Measurements from ENCODE around the gene GEMIN4. TPM values are rescaled to one million over a fixed set of nuclear protein-coding genes. Genes with fewer than 3 reads are reported as not detected.

Gene GEMIN4
- total RNA-seq, 1 donor from 2014 or later = 18.4 TPM

DNA sequence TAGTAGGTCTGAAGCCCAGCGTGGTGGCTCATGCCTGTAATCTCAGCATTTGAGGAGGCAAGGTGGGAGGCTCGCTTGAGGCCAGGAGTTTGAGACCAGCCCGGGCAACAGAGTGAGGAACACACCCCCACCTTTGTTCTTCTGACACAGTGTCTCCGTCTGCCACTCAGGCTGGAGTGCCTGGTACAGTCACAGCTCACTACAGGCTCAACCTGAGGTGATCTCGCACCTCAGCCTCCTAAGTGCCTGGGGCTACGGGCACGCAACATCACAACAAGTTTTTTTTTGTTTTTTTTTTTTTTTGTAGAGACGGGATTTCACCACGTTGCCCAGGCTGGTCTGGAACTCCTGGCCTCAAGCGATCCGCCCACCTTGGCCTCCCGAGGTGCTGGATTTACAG lies 26.3 kb downstream of the GEMIN4 start:
- DNase-seq (ENCODE audit: low read depth) (no peak), FAIRE-seq (no peak)
- H3K27me3 ChIP-seq (ENCODE audit: insufficient read depth, low read length) = no peaks in the 10 kb centered on the region
- TF ChIP-seq, protein P1, sequence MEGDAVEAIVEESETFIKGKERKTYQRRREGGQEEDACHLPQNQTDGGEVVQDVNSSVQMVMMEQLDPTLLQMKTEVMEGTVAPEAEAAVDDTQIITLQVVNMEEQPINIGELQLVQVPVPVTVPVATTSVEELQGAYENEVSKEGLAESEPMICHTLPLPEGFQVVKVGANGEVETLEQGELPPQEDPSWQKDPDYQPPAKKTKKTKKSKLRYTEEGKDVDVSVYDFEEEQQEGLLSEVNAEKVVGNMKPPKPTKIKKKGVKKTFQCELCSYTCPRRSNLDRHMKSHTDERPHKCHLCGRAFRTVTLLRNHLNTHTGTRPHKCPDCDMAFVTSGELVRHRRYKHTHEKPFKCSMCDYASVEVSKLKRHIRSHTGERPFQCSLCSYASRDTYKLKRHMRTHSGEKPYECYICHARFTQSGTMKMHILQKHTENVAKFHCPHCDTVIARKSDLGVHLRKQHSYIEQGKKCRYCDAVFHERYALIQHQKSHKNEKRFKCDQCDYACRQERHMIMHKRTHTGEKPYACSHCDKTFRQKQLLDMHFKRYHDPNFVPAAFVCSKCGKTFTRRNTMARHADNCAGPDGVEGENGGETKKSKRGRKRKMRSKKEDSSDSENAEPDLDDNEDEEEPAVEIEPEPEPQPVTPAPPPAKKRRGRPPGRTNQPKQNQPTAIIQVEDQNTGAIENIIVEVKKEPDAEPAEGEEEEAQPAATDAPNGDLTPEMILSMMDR (IDR thresholded peaks at IDR 0.05; ENCODE audit: insufficient read depth, low read depth, low read length) = no peak
- no peak for TF ChIP-seq EZH2 (IDR thresholded peaks at IDR 0.05; ENCODE audit: insufficient read depth, low read length)
- Mint-ChIP-seq H3K4me3 (ENCODE audit: unreplicated experiment) (no peak overlapping the region), H3K27me3 (ENCODE audit: low read depth, unreplicated experiment) (peaks cover 3% of the 10 kb centered on the region), H3K27ac (ENCODE audit: unreplicated experiment) (no peak overlapping the region), H3K4me1 (ENCODE audit: low read depth, unreplicated experiment) (peaks cover 2% of the 10 kb centered on the region), H3K9me3 (ENCODE audit: unreplicated experiment) (no peaks in the 10 kb centered on the region), H3K36me3 (ENCODE audit: low read depth, unreplicated experiment) (no peaks in the 10 kb centered on the region)
- no peak overlapping the region for H3K4me3 ChIP-seq (ENCODE audit: insufficient read depth, low read depth, low read length)
- H3K79me2 ChIP-seq (ENCODE audit: insufficient read depth, low read length) = no peaks in the 10 kb centered on the region
- H3K36me3 ChIP-seq (ENCODE audit: insufficient read depth, low read length) = no peaks in the 10 kb centered on the region
- H3K4me1 ChIP-seq (ENCODE audit: insufficient read depth, low read length) = no peaks in the 10 kb centered on the region
- peaks cover under 1% of the 10 kb centered on the region for H4K20me1 ChIP-seq (ENCODE audit: insufficient read depth, low read length)
- H3K27ac ChIP-seq (ENCODE audit: low read depth, low read length) = no peak overlapping the region
- H3K9ac ChIP-seq (ENCODE audit: low read length) = no peak overlapping the region
- H3K9me3 ChIP-seq (ENCODE audit: insufficient read depth, low read depth, low read length) = no peaks in the 10 kb centered on the region
- H3K4me2 ChIP-seq (ENCODE audit: low read length) = no peak overlapping the region
- H2AFZ ChIP-seq (ENCODE audit: low read depth, low read length) = no peak overlapping the region

DNA sequence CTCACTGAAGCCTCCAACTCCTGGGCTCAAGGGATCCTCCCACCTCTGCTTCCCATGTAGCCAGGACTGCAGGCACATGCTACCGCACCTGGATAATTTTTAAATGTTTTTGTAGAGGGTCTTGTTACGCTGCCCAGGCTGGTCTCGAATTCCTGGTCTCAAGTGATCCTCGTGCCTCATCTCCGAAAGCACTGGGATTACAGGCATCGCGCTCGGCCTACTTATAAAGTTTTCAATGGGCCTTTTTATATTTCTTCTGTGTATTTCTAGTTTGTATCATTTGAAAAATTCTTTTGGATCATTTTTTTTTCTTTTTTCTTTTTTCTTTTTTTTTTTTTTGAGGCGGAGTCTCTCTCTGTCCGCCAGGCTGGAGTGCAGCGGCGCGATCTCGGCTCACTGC lies 27.0 kb downstream of the GEMIN4 start:
- H3K27me3 Mint-ChIP-seq (ENCODE audit: low read depth, unreplicated experiment) = peaks cover 3% of the 10 kb centered on the region
- Histone ChIP-seq H4K20me1 (ENCODE audit: insufficient read depth, low read length) (peaks cover 4% of the 10 kb centered on the region), H3K36me3 (ENCODE audit: insufficient read depth, low read length) (no peaks in the 10 kb centered on the region), H3K4me1 (ENCODE audit: insufficient read depth, low read length) (no peaks in the 10 kb centered on the region), H3K9ac (ENCODE audit: low read length) (no peak overlapping the region), H3K4me3 (ENCODE audit: insufficient read depth, low read depth, low read length) (no peak overlapping the region), H3K9me3 (ENCODE audit: insufficient read depth, low read depth, low read length) (no peaks in the 10 kb centered on the region), H3K27me3 (ENCODE audit: insufficient read depth, low read length) (no peaks in the 10 kb centered on the region), H3K4me2 (ENCODE audit: low read length) (no peak overlapping the region), H2AFZ (ENCODE audit: low read depth, low read length) (no peak overlapping the region), H3K79me2 (ENCODE audit: insufficient read depth, low read length) (no peaks in the 10 kb centered on the region), H3K27ac (ENCODE audit: low read depth, low read length) (no peak overlapping the region)
- H3K4me1 Mint-ChIP-seq (ENCODE audit: low read depth, unreplicated experiment) = peaks cover 2% of the 10 kb centered on the region
- H3K36me3 Mint-ChIP-seq (ENCODE audit: low read depth, unreplicated experiment) = no peaks in the 10 kb centered on the region
- H3K9me3 Mint-ChIP-seq (ENCODE audit: unreplicated experiment) = no peaks in the 10 kb centered on the region
- no peak overlapping the region for H3K27ac Mint-ChIP-seq (ENCODE audit: unreplicated experiment)
- FAIRE-seq (no peak), DNase-seq (ENCODE audit: low read depth) (no peak)
- no peak for TF ChIP-seq EZH2 (IDR thresholded peaks at IDR 0.05; ENCODE audit: insufficient read depth, low read length)
- TF ChIP-seq, protein P1 (IDR thresholded peaks at IDR 0.05; ENCODE audit: insufficient read depth, low read depth, low read length) = no peak
- no peak overlapping the region for H3K4me3 Mint-ChIP-seq (ENCODE audit: unreplicated experiment)

DNA sequence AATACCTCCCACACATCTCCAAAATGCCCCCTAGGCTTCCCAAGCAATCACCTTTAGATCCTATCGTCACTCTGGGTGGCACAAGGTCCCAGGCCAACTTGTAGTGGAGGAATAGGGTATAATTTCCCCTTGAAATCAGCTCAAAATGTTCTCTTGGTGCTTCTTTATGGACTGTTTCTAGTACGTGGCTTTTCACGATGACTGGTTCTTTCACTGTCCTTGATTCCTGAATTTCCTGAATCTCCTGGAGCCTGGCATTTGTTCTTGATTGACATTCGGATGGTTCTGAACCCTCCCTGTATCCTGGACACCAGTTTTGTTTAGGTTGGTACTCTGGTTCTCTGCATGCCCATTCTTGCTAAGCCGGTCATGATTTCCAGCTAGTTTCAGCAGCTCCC lies 30.5 kb downstream of the GEMIN4 start:
- no peaks in the 10 kb centered on the region for H3K9me3 Mint-ChIP-seq (ENCODE audit: unreplicated experiment)
- no peak for FAIRE-seq
- TF ChIP-seq, protein P1 (IDR thresholded peaks at IDR 0.05; ENCODE audit: insufficient read depth, low read depth, low read length) = no peak
- no peak for TF ChIP-seq EZH2 (IDR thresholded peaks at IDR 0.05; ENCODE audit: insufficient read depth, low read length)
- no peak overlapping the region for H3K27ac Mint-ChIP-seq (ENCODE audit: unreplicated experiment)
- no peaks in the 10 kb centered on the region for H3K27me3 ChIP-seq (ENCODE audit: insufficient read depth, low read length)
- H3K4me1 Mint-ChIP-seq (ENCODE audit: low read depth, unreplicated experiment) = no peaks in the 10 kb centered on the region
- no peak overlapping the region for H3K4me3 ChIP-seq (ENCODE audit: insufficient read depth, low read depth, low read length)
- no peaks in the 10 kb centered on the region for H3K9me3 ChIP-seq (ENCODE audit: insufficient read depth, low read depth, low read length)
- no peak overlapping the region for H3K4me3 Mint-ChIP-seq (ENCODE audit: unreplicated experiment)
- H3K36me3 ChIP-seq (ENCODE audit: insufficient read depth, low read length) = no peaks in the 10 kb centered on the region
- H3K9ac ChIP-seq (ENCODE audit: low read length) = no peak overlapping the region
- peaks cover 4% of the 10 kb centered on the region for H4K20me1 ChIP-seq (ENCODE audit: insufficient read depth, low read length)
- H2AFZ ChIP-seq (ENCODE audit: low read depth, low read length) = no peak overlapping the region
- no peak overlapping the region for H3K27ac ChIP-seq (ENCODE audit: low read depth, low read length)
- H3K79me2 ChIP-seq (ENCODE audit: insufficient read depth, low read length) = no peaks in the 10 kb centered on the region
- H3K36me3 Mint-ChIP-seq (ENCODE audit: low read depth, unreplicated experiment) = no peaks in the 10 kb centered on the region
- H3K4me1 ChIP-seq (ENCODE audit: insufficient read depth, low read length) = no peaks in the 10 kb centered on the region
- no peak overlapping the region for H3K4me2 ChIP-seq (ENCODE audit: low read length)
- H3K27me3 Mint-ChIP-seq (ENCODE audit: low read depth, unreplicated experiment) = peaks cover 3% of the 10 kb centered on the region
- DNase-seq (ENCODE audit: low read depth) = no peak

All from astrocyte (in vitro differentiated cells and primary cell).